H1 (cell line): Measurements from ENCODE around the gene PAQR4. TPM values are rescaled to one million over a fixed set of nuclear protein-coding genes. Genes with fewer than 3 reads are reported as not detected.
A peak's percentile ranks its signal among the peaks of the same experiment; 100 is the strongest.

Source experiments
- ASH2L ChIP-seq: fragments of 200-600, 300-600 bp; sonication (generic); IDR thresholded peaks from one replicate; pipeline ENCODE4 v1.7.1; 2017; ENCODE audit warnings: low read length
- FOSL1 ChIP-seq: IDR thresholded peaks from 2 replicates; pipeline ENCODE4 v1.6.1; 2011; ENCODE audit warnings: mild to moderate bottlenecking, low read depth, low read length, moderate library complexity; ENCODE audit not compliant: insufficient read depth
- GABPA ChIP-seq: IDR thresholded peaks from 2 replicates; pipeline ENCODE4 v1.6.1; 2011; ENCODE audit warnings: mild to moderate bottlenecking, low read length, moderate library complexity, borderline replicate concordance; ENCODE audit not compliant: insufficient read depth
- HDAC2 ChIP-seq, 2 experiments: fragments of 300-600 bp in 1 of 2; sonication (generic) in 1 of 2; IDR thresholded peaks; 2 replicates each; pipeline ENCODE4 v1.6.1; 2011 to 2012; ENCODE audit warnings: low read depth in 2 of 2, low read length in 2 of 2, mild to moderate bottlenecking in 2 of 2, moderate library complexity in 2 of 2, borderline replicate concordance in 1 of 2, inconsistent platforms in 1 of 2
- HDAC6 ChIP-seq: IDR thresholded peaks from one replicate; pipeline ENCODE4 v1.7.1; 2012; ENCODE audit warnings: low read depth, mild to moderate bottlenecking, inconsistent platforms, low read length, moderate library complexity
- JUN ChIP-seq: IDR thresholded peaks from 2 replicates; pipeline ENCODE4 v1.6.1; 2011; ENCODE audit warnings: low read depth, mild to moderate bottlenecking, improper control_type of control experiment, low read length
- KDM1A ChIP-seq: fragments of 200-600, 300-600 bp; sonication (generic); IDR thresholded peaks from 2 replicates; pipeline ENCODE4 v1.7.1; 2016; ENCODE audit warnings: mild to moderate bottlenecking, low read length, borderline replicate concordance
- KDM4A ChIP-seq: IDR thresholded peaks from one replicate; pipeline ENCODE4 v1.7.1; 2012; ENCODE audit warnings: low read depth, mild to moderate bottlenecking, moderate library complexity, low read length, inconsistent platforms; ENCODE audit not compliant: severe bottlenecking
- KDM5A ChIP-seq: fragments of 200-600 bp; IDR thresholded peaks from 2 replicates; pipeline ENCODE4 v1.7.1; 2012; ENCODE audit warnings: mild to moderate bottlenecking, low read length, inconsistent platforms, mixed read lengths
- PHF8 ChIP-seq: fragments of 200-600 bp; sonication (generic); conservative IDR thresholded peaks from 2 replicates; pipeline ENCODE4 v1.7.1; 2012; ENCODE audit warnings: low read depth, mild to moderate bottlenecking, inconsistent platforms, low read length, moderate library complexity
- RBBP5 ChIP-seq: IDR thresholded peaks from 2 replicates; pipeline ENCODE4 v1.7.1; 2012; ENCODE audit warnings: low read depth, mild to moderate bottlenecking, inconsistent platforms, low read length, moderate library complexity, borderline replicate concordance
- RNF2 ChIP-seq: fragments of 200-900, 300-1000 bp; sonication (generic); IDR thresholded peaks from 2 replicates; pipeline ENCODE4 v1.7.1; 2016; ENCODE audit warnings: borderline replicate concordance, low read depth, mild to moderate bottlenecking, antibody characterized with exemption, low read length; ENCODE audit not compliant: poor library complexity, severe bottlenecking; ENCODE audit errors: missing control alignments
- SAP30 ChIP-seq: fragments of 300-600 bp; sonication (generic); IDR thresholded peaks from 2 replicates; pipeline ENCODE4 v1.7.1; 2012; ENCODE audit warnings: low read length, moderate library complexity, mild to moderate bottlenecking, inconsistent platforms; ENCODE audit not compliant: insufficient read depth, insufficient replicate concordance
- SIX5 ChIP-seq: IDR thresholded peaks from 2 replicates; pipeline ENCODE4 v1.6.1; 2011; ENCODE audit warnings: mild to moderate bottlenecking, low read depth, low read length
- TAF1 ChIP-seq: IDR thresholded peaks from 2 replicates; pipeline ENCODE4 v1.6.1; 2011; ENCODE audit warnings: mild to moderate bottlenecking, low read depth, low read length
- TBP ChIP-seq: IDR thresholded peaks from 2 replicates; pipeline ENCODE4 v1.6.1; 2011; ENCODE audit warnings: low read depth, low read length, improper control_type of control experiment
- YY1 ChIP-seq: IDR thresholded peaks from 2 replicates; pipeline ENCODE4 v1.6.1; 2011; ENCODE audit warnings: low read depth, mild to moderate bottlenecking, low read length
- ZNF274 ChIP-seq: IDR thresholded peaks from 2 replicates; pipeline ENCODE4 v1.7.0; 2012; ENCODE audit warnings: low read length, borderline replicate concordance; ENCODE audit errors: extremely low read depth
- polyA plus RNA-seq, 7 experiments: library from polyadenylated mRNA; depleted of rRNA in 3 of 7; stranded (reverse) in 5 of 7; unstranded in 2 of 7; fragments of >200 nt in 5 of 7; fragments of 200-250 nt in 2 of 7; gene quantifications; 1 replicate in 5 of 7; 2 replicates in 1 of 7; 4 replicates in 1 of 7; pipeline versions ENCODE4 v1.2.1 to v1.2.3, GENCODE V29; 2011 to 2013; ENCODE audit warnings: missing spikeins in 2 of 7, mixed read lengths in 2 of 7
- total RNA-seq: library from RNA; stranded (reverse); fragmentation: NEBNext Ultra II Directional; extraction: Animal tissue kit (Norgen Biotek cat#: 25700); gene quantifications from 2 replicates; pipeline ENCODE4 v1.2.1, GENCODE V29; 2021
- TF ChIP-seq, protein P1 (sequence below): IDR thresholded peaks from 2 replicates; pipeline ENCODE4 v1.6.1; 2012; ENCODE audit warnings: inconsistent platforms
- TF ChIP-seq, protein P2 (sequence below), 3 experiments: IDR thresholded peaks; 1 replicate in 2 of 3; 2 replicates in 1 of 3; pipeline versions ENCODE4 v1.5.1 to v1.6.1; 2011; ENCODE audit warnings: low read length in 3 of 3, mild to moderate bottlenecking in 3 of 3, inconsistent platforms in 2 of 3, low read depth in 1 of 3, moderate library complexity in 1 of 3; ENCODE audit not compliant: insufficient read depth in 1 of 3; ENCODE audit errors: control extremely low read depth in 1 of 3

PAQR4 gene
- total and polyA plus RNA-seq, 2 of the 8 experiments (the other 6 are each of a cell fraction or from before 2014, with no cell fraction given), result 28.2 to 34.6 TPM

- TF ChIP-seq KDM5A (no peak), GABPA (peak; percentile 58; the same call in 1 of the 2 replicates), RBBP5 (no peak; the same call in 1 of the 2 replicates), KDM1A (no peak), YY1 (no peak), KDM4A (peak; percentile 62), FOSL1 (no peak), ZNF274 (no peak), JUN (no peak), TBP (no peak), ASH2L (no peak), SAP30 (peak; percentile 94), TAF1 (peak; percentile 43), HDAC6 (no peak), SIX5 (no peak), RNF2 (no peak), HDAC2 (IDR thresholded peaks at IDR 0.05; ENCODE audit: borderline replicate concordance in 1 of 2, low read depth in 2 of 2, low read length in 2 of 2) (peak in 1 of 2 experiments; percentile 90; a peak in 1 of 4 replicates), PHF8 (peak; percentile 43)
- TF ChIP-seq, protein P1, sequence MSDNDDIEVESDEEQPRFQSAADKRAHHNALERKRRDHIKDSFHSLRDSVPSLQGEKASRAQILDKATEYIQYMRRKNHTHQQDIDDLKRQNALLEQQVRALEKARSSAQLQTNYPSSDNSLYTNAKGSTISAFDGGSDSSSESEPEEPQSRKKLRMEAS, result peak; percentile 33; the same call in 1 of the 2 replicates
- TF ChIP-seq, protein P2, sequence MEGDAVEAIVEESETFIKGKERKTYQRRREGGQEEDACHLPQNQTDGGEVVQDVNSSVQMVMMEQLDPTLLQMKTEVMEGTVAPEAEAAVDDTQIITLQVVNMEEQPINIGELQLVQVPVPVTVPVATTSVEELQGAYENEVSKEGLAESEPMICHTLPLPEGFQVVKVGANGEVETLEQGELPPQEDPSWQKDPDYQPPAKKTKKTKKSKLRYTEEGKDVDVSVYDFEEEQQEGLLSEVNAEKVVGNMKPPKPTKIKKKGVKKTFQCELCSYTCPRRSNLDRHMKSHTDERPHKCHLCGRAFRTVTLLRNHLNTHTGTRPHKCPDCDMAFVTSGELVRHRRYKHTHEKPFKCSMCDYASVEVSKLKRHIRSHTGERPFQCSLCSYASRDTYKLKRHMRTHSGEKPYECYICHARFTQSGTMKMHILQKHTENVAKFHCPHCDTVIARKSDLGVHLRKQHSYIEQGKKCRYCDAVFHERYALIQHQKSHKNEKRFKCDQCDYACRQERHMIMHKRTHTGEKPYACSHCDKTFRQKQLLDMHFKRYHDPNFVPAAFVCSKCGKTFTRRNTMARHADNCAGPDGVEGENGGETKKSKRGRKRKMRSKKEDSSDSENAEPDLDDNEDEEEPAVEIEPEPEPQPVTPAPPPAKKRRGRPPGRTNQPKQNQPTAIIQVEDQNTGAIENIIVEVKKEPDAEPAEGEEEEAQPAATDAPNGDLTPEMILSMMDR (IDR thresholded peaks at IDR 0.05; ENCODE audit: control extremely low read depth in 1 of 3, insufficient read depth in 1 of 3, low read depth in 1 of 3, low read length in 3 of 3), result no peak
Observed at GRCh38 chr16:2968738-2969544, at the start of gene PAQR4 (continued).
